Stimulated activated CD8-positive, alpha-beta memory T cell treated with anti-CD3 and anti-CD28 coated beads, Interleukin-12 subunit alpha, Interleukin-12 subunit beta, amount 100 ng/mL, for 24 hours (primary cell): ENCODE results near the gene SPATA21.
"Not testable (repeated sequence)": the region's sequence is repeated elsewhere in the genome, so short reads cannot be mapped to it uniquely, and the experiment has no call there.

Experiments used
- DNase-seq: peaks from one replicate; pipeline ENCODE4 v3.0.0-alpha.2; 2020; ENCODE audit errors: extremely low read depth

The SPATA21 gene

GRCh38 chr1:16383888-16384287 lies 53.3 kb downstream of the SPATA21 start:
- DNase-seq = no peak

DNA sequence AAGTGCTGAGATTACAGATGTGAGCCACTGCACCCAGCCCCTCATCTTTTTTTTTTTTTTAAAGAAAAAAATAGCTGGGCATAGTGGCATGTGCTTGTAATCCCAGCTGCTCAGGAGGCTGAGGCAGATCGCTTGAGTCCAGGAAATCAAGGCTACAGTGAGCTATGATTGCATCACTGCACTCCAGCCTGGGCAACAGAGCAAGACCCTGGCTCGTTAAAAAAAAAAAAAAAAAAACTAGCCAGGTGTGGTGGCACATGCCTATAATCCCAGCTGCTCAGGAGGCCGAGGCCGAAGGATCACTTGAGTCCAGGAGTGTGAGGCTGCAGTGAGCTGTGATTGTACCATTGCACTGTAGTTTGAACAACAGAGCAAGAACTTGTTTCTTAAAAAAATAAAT lies 56.4 kb downstream of the SPATA21 start:
- no peak for DNase-seq

GRCh38 chr1:16378443-16378842 lies 58.8 kb downstream of the SPATA21 start:
- DNase-seq = no peak

DNA sequence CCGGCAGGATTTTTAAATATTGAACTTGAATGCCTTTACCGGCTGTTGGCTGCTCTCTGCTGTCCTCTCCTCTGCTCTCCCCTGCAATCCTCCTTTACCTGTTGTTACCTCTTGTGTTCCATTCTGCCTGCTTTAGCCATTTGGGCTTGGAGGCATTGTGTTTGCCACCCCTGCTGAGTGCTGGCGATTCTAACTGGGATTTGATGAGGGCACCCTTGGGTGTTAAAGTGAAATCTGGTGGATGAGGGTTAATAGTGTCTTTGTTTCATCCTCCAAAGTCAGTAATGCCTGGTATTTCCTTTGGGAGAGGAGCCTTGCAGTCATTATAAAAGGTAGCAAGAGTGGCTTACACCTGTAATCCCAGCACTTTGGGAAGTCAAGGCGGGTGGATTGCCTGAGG lies 60.3 kb downstream of the SPATA21 start:
- no peak for DNase-seq

- DNase-seq = no peak
Measured at GRCh38 chr1:16375521-16376340, 61.5 kb downstream of the SPATA21 start.

DNA sequence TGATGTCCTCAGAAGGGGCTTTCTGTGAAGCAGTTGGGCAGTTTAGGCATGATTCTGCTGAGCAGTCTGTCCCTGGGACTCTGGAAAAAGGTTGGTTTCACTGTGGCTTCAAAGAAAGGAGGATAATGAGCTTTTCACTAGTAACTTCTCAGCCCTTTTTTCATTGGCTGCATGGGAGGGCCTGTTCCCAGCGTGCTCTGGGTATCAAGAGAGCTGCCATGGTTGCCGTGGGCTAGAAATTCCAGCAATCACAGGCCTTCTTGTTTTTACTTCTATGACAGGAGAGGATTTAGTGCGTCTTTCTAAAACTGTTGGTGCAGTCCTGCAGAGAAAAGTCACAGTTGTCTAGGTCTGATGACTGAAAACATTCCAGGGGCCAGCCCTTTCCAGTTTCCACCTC lies 63.0 kb downstream of the SPATA21 start:
- no peak for DNase-seq

- no peak for DNase-seq
Measured at GRCh38 chr1:16372535-16373285, 64.5 kb downstream of the SPATA21 start.

GRCh38 chr1:16371725-16372124 lies 65.5 kb downstream of the SPATA21 start:
- no peak for DNase-seq

GRCh38 chr1:16369821-16370220 lies 67.4 kb downstream of the SPATA21 start:
- DNase-seq = no peak

DNA sequence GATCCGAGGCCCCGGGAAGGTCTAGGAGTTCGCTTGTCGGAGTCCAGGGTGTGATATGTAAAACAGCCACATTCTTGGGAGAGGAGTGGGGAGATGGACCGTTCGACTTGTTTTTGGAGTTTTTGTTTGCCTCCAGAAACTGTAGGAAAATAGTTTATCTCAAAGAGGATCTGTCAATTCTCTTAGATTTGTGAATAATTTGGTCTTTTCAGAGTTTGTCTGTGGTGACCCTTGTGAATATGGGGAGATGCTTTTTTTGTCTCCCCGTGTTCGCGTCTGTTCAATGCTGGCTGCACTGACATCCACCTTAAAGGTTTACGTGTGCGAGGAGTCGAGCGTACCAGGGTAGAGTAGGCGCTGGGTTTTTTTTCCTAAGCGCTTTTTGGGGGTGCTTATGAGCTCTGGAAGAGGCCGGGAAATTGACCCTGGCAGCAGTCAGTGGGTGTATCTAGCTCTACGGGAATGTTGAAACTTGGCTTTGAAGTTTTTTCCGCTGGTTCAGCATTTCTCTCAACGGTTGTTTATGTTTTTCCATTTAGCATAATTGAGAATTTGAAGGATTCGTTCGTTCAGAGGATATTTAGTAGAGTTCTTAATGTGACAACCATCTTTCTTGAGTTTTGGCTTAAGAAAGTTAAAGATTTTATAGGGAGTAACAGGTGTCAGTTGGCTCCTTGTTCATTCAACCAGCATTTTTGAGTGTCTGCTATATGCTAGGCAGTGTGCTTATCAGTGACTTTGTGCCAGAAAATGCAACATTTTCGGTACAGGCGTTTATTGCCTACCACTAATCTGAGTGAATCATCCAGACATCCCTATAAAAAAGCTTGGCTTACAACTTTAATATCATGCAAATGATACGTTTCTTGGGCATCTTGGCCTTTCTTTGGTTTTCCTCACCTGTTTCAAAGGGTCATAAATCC lies 69.0 kb downstream of the SPATA21 start:
- no peak for DNase-seq

- DNase-seq = peak; percentile 68
Measured at GRCh38 chr1:16367258-16367967, 69.8 kb downstream of the SPATA21 start.

DNA sequence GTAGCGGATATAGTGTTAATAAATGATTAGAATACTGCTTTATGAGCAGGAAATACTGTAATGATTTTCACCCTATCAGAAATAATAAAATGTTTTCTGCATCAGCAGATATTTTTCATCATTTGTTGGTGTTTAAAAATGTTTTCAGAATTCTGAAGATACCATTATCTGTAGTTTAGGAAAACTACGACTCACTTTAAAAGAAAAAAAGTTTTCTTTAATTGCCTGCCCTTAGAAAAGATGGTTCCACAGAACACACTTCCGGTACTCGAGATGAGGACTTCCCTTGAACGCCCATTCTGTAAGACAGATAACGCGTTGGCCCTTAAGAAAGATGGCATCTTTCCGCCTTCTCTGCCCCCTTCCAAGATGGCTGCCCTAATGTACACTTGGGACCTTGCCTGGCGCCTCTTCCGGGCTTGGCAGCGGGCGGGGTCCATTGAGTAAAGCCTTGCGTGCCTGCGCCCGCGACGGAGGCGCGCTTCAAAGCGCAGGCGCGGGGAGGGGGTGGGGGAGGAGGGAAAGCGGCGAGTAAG lies 70.4 kb downstream of the SPATA21 start, which contains the start of gene SZRD1:
SZRD1 (plus strand) TSS at position 521 of the 536 bp plus-strand sequence. CDS start 16 bp downstream, outside the sequence.
- peak; percentile 87 for DNase-seq

- not testable (repeated sequence) for DNase-seq
Measured at GRCh38 chr1:16365146-16365498, 72.1 kb downstream of the SPATA21 start.

- DNase-seq = no peak
Measured at GRCh38 chr1:16356867-16357266, 80.4 kb downstream of the SPATA21 start.

DNA sequence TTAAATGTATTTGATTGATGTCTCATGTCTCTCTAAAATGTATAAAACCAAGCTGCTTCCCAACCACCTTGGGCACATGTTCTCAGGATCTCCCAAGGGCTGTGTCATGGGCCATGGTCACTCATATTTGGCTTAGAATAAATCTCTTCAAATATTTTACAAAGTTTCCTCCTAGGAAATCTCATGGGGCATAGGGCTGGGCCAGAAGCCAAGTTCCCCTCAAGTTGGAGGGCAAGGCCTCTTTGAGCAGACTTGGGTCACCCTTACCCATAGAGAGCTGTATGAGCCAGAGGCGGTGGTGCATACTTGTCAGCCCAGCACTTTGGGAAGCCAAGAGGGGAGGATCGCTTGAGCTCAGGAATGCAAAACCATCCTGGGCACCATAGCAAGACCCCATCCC lies 82.6 kb downstream of the SPATA21 start:
- DNase-seq = no peak

DNA sequence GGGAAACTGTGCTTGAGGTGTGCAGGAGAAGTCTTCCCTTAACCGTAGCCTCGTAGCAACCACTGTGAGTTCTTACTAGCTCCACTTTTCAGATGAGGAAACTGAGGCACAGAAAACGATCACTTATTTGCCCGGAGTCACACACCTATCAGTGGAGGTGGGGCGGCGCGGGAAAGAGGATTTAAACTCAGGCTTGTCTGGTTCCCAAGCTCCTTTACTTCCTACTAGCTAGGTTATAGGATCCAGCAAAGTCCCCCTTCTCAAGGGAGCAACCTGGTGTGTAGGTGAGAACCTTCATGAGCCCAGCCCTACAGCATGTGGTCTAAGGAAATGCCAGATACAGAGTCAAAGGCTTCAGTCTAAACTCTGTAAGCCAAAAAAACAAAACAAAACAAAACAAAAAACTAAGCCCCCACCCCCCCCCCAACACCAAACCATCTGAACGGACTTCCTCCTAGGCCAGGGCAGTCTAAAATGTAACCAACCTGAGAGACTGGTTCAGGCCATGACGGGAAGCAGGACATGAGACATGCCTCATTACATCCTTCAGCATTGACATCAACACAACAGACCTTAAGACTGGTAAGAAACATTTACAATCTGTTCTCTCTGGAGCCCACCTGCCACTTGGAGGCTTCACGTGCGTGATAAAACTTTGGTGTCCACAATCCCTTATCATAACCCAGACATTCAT lies 84.2 kb downstream of the SPATA21 start:
- no peak for DNase-seq

DNA sequence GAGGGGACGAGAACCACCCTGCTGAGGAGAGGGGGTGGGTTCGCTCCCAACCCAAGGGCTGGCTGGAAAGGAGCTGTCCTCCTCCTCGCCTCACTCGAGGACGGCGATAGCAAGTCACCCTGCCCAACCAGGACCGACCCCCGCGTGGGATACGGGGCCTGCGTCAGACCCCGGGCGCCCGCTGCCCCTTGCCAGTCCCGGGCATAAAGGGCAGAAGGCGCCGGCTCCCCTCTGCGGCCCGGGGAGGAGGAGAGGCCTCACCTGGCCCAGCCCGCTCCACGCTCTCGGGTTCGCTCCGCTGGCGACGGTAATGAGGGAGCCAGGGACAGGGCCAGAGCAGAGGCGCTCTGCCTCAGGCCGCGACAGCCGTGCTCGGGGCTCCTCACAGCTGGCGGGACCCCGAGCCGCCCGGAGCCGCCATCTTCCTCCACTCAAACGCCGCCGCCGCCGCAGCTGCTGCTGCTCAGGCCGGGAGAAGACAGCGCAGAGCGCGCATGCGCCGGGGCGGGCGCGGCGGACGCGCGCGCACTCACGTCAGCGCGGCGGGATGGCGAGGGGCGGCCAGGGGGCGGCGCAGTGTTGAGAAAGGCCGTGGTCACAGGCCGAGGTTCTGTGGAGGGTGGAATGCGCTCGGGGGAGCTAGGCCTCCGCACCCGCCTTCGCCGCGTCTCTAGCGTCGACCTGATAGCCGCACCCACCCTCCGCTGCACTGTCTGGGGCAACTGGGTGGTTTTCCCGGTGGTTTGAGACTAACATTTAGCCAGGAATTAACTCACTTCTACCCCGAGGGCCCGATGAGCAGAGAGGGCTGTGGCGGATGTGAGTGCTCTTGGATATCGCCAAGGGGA lies 85.0 kb downstream of the SPATA21 start, which contains the start of gene FBXO42:
FBXO42 (minus strand) TSS at position 487 of the 848 bp plus-strand sequence. CDS start 37,062 bp downstream, outside the sequence.
- peak; percentile 73 for DNase-seq

GRCh38 chr1:16351456-16351993 lies 85.7 kb downstream of the SPATA21 start:
- no peak for DNase-seq

DNA sequence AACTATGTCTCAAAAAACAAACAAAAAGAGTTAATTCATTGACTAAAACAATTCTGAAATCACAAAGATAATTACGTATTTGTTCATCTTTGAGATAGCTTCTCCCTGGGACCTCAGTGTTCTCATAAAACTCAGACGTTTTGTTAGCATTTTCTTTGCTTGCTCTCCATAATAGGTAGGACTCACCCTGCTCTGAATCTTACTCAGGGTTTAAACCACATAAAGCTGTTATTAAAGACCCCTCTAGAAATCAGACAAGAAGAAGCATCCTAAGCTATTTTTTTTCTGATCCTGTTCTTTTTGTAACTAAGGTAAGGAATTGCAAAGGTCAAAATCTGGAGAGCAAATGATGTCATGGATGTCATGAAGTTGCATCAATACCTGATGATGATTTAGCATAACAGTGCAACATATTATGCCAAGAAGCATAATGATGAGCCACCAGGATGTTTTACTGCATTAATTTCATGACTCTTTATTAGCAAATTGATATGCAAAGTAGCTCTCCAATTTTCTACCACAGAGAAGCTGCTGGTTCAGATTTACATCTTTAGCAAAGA lies 87.3 kb downstream of the SPATA21 start:
- no peak for DNase-seq
